ENCODE data around the gene FAM9B.
"Not testable (repeated sequence)": the region's sequence is repeated elsewhere in the genome, so short reads cannot be mapped to it uniquely, and the experiment has no call there.

FAM9B gene

DNA sequence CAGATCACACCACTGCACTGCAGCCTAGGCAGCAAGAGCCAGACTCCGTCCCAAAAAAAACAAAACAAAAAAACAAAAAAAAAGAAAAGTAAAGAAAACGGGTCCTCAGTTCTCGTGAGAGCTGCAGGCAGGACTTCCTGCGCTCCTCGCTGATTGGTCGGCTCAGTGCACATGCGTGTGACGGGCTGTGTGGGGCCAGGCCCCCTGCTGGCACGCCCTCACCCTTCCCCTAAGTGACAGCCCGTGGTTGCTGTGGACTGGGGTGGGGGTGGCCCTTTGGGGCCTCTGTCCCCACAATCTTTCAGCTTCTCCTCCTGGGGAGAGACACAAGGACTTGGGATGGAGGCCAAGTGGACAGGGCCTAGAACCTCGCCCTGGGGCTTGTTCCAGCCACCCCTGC lies at the start of gene FAM9B:
FAM9B (minus strand) TSS at position 139 of the 400 bp plus-strand sequence. CDS start 1,141 bp downstream, outside the sequence.
- no peak for DNase-seq (ENCODE audit: low spot score)

DNA sequence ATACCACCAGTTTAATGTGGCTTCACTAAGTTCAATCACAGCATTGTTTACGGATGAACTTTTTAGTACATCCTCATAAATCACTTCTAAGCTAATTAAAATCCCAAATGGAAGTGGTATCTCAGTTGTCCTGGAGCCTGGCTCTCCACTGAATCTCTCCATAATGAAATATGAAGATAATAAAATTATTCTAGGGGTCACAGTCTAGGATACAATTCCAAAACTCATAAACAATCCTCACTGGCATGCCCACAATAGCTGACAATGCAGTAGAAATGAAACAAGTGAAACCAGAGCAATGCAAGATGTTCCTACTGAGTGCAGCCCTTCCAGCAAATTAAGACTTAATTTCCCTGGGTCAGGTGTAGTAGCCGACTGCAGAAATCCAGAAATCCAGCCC lies 47.3 kb upstream of the FAM9B start:
- DNase-seq (ENCODE audit: low spot score): no peak

DNA sequence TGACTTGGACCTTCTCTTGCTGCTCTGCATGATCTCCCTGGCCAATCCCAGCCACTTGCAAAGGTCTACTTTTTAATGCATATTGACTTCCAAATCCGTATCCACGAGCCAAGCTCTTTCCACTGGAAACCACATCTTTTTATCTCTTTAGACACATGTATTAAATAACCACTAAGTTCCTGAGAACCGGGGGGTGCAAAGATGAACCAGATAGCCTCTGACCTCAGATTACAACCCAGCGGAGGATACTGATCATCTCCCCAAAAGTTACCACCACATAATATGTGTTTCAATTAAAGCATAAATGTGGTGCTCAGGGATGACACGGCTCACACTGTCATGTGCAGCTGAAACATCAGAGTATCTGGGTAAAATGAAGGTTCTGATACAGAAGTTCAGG lies 40.4 kb upstream of the FAM9B start:
- no peak for DNase-seq (ENCODE audit: low spot score)

DNA sequence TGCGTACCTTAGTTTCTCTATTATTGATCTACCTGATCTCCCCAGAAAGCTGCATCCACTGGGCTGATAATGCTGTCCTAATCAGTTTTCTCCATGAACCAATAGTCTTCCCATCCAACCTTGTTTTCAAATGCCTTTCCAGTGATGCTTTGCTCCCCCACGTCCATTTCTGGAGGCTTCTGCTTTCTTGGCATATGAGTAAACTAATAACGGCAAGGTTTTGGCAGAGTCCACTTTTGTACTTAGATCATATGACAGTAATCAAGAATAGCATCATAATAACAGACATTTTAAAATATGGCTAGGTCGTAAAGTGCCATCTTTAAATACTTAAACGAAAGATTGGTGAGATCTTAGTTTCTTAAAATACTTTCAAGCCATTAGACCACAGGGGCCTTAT lies 38.4 kb upstream of the FAM9B start:
- no peak for DNase-seq (ENCODE audit: low spot score)

DNA sequence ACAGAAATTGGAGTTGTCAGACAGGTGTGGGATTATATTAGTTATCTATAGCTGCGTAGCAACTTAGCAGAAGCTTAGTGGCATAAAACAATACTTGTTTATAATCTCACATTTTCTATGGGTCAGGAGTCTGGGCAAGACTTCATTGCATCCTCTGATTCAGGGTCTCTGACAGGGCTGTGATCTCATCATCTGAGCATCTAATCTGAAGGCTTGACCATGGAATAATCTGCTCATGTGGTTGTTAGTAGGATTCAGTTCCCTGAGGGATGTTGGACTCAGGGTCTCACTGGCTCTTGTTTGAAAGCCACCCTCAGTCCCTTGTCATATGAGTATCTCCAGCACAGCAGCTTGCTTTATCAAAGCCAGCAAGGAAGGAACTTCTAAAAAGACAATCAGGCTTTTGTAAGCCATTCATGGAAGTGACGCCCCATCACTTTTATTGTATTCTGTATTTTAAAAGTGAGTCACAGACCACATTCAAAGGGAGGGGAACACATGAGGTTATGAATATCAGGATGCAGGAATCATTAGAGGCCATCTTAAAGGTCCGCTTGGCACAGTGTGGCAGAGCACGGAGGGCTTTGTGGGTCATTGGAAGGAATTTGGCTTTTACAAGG lies 37.2 kb upstream of the FAM9B start:
- no peak for DNase-seq (ENCODE audit: low spot score)

DNA sequence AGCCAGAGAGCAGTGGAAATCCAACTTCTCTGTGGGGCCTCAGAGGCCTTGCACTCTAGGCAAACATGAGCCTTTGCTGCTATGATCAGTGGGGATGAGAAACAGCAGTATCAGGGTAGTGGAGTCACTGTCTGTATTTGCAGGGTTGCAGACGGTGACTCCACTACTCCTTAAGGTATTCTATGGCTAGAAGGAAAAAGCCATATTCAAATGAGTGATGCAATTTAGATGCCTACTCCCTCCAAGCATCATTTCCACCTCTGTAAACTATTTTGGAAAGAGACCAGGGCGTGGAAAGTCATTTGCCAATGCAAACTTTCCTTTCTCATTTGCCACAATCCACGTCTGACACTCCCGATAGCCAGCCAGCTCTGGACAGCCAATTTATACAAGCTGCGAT lies 35.6 kb upstream of the FAM9B start:
- no peak for DNase-seq (ENCODE audit: low spot score)

DNA sequence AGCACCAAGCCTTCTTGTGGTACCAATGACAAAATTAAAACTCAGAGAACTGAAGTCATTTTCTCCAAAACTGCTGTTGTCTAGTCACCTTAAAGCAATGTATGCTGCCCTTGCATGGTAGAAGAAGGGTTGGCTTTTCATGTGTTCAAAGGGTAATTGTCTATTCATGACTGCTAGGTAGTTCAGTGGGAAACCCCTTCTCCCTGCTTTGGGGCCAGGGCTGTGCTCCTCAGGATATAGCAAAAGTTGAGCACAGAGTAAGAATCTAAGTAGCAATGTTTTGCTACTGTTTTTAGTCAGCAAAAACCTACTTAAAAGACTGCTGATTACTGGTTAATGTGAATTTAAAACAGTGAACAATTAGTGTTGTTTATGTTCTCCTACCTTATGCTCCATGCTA lies 30.8 kb upstream of the FAM9B start:
- DNase-seq (ENCODE audit: low spot score): no peak

DNA sequence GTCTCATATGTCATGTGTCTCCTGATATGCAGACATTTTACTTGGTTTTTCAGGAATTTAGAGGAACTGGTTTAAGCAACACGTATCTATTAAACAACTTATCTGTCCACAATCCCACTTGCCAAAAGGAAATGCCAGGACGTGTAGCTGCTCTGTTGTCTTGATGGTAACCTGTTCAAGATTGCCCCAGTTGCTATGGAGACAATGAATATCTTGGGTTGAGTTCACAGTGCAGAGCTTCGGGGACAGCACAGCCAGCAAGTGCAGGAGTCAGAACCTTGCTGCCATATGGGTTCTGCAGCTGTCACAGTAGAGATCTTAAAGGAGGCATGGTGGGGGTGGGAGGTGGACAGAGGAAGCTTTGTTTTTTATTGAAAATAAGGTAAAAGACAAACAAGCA lies 28.7 kb upstream of the FAM9B start:
- DNase-seq (ENCODE audit: low spot score): no peak

DNA sequence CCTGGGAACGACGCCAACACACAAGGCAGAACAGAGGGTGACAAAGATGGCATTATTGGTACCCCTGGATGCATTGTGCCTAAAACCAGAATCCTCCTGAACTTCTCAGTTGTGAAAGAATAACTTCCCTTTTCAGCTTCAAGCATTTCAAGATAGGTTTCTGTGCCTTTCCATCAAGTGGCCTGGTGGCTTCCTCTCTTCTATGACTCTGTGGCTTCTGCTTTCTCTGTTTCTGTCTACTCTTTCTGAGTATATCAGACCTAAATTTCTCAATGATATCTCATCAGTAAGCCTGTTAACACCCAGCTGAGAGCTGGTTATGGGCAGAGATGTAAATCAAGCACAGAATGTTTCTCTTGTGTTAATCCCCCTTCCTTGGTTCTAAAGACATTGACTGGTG lies 21.4 kb upstream of the FAM9B start:
- peak; percentile 5 for DNase-seq (ENCODE audit: low spot score)

DNA sequence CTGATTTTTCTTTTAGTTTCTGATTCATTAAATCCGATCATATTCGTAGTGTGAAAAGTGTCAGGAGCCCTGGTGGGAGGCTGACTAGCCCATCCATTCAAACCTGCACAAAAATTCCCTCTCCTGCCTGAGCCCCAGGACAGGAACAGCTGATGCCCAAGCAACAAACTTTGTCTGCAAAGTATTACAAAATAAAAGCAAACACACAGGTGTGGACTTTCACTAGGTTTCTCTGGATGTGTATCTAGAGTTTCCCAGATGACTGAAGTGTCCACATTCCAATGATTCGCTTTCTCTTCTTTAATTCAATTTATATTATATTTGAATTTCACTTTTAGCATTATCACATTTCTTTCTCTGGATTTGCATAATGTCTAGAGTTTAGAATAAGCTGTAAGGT lies 18.2 kb upstream of the FAM9B start:
- DNase-seq (ENCODE audit: low spot score): no peak

DNA sequence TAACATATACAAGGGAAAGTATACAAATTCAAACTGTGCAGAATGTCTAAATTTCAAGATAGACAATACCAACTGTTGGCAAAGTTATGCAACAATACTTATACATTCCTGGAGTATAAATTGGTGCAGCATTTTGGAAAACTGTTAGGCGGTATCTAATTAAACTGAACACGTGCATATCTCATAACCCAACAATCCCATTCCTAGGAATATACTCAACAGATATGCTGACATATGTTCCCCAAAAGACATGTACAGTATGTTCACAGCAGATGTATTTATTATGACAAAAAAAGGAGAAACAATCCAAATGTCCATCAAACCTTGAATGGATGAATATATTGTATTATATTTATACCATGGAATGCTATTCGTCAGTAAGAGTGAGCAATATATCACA lies 16.4 kb upstream of the FAM9B start:
- no peak for DNase-seq (ENCODE audit: low spot score)

DNA sequence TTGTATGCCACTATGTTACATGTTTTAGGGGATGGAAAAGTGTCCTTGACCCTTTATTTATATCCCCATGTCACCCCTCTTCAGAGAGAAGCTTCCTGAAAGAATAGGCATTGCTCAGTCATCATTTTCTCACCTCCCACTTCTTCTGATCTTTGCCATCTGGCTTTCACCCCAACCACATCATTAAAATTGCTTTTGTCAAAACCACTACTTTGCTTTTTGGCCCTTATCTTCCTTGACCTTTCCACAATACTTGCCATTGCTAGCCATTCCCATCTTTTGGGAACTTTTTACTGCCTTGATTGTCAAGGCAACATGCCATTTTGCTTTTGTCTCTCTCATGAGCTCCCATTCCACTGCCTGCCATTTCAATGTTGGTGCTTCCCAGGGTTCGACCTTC lies 14.9 kb upstream of the FAM9B start:
- DNase-seq (ENCODE audit: low spot score): no peak

DNA sequence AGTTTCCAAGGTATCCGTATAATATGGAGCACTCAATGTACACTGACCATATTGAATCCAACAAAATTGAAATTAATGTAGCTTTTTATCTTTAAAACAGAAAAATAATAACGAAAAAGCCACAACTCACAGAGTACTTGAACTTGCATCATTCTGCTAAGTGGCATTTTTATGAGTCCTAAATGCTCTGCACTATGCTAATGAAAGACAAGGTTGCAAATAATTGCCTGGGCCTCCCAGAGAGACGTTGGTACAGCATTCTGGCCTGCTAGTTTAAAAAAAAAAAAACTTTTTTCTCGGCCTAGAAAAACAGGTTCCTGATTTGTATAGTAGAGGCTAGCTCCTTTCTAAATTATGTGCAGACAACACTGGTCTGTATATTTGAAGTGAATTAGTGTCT lies 4.3 kb upstream of the FAM9B start:
- no peak for DNase-seq (ENCODE audit: low spot score)

DNA sequence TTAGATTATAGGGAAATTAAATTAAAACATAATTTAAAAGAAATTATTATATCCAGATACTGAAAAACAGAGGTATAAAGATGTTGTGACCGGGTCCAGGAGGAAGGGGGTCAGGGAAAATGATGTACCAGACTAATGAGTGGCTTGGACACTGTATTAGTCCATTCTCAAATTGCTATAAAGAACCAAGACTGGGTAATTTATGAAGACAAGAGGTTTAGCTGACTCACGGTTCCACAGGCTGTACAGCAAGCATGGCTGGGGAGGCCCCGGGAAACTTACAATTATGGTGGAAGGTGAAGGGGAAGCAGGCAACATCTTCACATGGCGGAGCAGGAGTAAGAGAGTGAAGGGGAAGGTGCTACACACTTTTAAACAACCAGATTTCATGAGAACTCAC lies 3.4 kb upstream of the FAM9B start:
- DNase-seq (ENCODE audit: low spot score): no peak

DNA sequence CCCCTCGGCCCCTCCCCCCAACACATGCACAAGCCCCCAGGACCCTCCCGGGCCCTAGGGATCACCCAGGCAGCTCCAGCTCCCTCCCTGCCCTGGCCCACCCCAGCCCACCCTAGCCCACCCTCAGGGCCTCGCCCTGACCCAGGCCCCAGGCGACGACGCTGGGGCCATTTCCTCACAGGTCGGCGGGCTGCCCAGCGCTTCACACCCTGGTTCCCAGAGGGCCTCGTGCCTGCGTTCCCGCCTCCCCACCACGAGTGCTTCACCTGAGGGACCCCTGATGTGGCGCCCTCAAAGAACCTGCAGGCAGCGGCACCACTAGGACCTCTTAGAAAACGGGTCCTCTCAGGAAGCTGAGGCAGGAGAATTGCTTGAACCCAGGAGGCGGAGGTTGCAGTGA lies 341 bp downstream of the FAM9B start:
- DNase-seq (ENCODE audit: low spot score): no peak

DNA sequence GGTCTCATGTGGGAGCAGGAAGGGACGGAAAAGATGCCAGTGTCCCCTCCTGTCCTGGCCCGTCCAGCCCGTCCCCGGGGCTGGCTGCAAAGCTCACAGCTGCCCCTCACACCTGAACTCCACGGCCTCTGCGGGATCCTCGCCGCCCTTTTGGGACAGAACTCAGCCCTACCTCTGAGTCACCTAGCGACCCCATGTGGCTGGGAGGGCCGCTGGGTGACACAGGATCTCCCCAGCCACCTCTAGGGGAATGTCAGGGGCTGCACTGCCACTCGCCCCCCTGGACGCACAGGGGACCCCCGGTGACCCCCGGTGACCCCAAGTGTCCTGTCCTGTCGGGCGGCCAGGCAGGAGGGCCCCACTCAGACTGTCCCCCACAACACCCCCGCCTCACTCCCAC lies 748 bp downstream of the FAM9B start:
- no peak for DNase-seq (ENCODE audit: low spot score)

DNA sequence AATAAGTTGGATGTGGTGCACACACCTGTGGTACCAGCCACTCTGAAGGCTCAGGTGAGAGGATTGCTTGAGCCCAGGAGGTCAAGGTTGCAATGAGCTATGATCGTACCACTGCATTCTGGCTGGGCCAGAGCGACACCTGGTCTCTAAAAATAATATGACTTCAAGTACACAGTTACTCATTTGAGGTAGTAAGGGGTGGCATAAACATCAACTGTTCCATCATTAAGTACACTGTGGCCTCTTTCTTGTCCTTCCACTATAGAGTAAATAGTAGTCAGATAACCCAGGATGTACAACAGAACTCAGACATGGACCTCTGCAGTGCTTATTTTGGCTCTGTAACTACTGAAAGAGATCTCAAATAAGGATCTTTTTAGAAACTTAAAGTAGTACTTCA lies 10.6 kb downstream of the FAM9B start:
- no peak for DNase-seq (ENCODE audit: low spot score)

DNA sequence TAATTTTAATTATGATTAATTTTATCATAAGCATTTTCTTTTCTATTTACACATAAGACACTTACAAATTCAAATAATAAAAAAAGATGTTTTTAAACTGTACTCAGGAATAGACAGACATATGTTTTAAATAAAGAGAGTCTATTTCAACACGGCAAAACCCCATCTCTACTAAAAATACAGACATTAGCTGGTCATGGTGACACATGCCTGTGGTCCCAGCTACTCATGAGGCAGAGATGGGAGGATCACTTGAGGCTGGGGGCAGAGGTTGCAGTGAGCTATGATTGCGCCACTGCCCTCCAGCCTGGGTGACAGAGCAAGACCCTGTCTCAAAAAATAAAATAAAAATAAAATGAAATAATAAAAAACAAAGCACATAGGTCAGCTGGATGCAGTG lies 14.8 kb downstream of the FAM9B start:
- DNase-seq (ENCODE audit: low spot score): no peak

DNA sequence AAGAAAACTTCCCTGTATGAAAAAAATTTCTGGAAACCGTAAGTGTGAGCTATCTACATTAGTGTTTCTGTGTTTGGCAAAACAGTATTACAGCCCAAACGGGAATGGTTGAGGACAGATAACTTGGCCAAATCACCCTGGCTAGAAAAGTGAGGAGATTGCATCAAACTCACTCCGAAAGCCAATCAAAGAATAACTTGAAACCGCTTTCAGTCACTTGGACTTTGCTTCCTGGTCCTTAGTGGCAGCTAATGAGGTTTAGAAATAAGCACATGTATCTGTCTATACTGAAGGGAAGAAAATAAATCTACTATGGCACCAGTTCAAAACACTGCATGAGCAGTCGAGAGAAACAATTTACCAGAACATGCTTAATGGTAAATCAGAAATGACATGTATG lies 15.6 kb downstream of the FAM9B start:
- DNase-seq (ENCODE audit: low spot score): not testable (repeated sequence)

DNA sequence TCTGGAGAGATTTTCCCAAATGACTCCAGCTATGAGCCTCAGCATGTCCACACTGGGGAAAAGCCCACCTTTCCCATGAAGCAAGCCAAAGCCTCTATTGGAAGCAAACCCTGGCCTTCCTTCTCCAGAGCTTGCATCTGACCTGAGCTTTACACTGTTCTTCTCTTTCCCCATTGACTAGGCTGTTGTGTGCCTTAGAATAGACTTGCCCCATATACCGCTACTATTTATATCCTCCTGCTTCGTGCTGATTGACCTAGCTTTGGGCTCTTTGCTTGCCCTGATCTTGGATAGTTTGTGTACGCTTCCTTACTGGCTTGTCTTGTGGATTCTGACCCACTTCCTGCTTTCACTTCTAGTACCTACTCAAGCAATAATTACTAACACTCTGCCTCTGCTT lies 30.9 kb downstream of the FAM9B start:
- no peak for DNase-seq (ENCODE audit: low spot score)

DNA sequence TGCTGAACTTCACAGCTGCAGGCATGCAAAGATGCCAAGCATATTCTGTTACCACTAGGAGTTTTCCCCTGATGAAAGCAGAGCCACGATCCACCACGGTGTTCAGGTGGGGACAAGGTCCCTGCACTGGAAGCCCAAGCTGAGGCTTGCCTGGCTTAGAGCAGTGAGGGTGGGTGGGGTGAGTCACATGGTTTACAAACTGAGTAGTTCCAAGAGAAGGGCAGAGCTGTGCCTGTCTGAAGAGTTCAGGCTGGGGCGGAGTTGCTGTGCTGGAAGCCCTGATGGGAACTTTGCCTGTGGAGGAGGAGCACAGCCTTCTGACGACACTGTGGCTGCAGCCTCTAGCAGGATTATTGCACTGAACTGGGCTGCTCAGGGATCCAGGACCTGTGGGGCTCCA lies 45.5 kb downstream of the FAM9B start:
- no peak for DNase-seq (ENCODE audit: low spot score)

DNA sequence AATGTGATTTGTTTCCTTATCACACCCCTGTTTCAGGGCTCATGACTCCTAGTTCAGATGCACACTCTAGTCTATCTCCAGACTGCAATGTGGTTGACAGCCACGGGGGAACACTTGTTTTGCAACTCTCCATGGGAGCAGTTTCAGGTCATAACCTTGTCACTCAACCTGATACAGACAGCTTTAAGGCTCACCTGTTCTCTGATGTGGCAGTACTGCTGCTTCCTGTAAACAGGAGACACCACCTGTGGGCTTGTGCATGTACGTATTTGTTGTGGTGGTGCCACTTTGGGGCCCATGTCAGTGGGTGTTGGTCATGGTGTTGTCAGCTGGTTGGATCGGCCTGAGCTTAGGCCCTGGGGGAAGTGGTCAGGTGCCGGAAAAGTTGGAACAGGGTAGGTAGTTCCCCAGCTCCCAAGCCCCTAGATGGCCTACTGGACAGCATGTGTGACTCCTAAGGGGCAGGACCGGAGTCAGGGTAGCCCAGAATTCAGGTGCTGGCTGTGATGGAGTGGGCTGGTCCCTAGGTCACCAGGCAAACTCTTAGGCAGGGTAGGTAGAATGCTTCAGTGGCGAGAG lies 46.2 kb downstream of the FAM9B start:
- DNase-seq (ENCODE audit: low spot score): no peak

DNA sequence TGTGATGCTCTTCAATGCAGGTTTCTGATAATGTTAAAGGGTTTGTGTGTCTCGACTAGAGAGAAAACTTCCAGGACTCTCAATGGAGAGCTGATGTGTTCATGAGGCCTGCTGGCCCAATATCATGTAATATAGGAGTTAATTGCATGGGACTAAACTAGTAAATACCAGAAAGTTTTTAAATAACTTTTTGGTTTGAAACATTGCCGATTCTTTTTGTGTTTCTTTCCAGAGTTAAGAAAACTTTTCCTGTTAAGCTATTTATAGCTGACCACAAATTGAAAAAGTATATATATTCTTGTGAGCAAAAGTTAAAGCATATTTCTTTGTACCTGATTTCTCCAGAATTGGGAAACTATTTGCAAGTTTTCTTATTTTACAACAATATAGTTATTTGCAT lies 49.7 kb downstream of the FAM9B start:
- no peak for DNase-seq (ENCODE audit: low spot score)

DNA sequence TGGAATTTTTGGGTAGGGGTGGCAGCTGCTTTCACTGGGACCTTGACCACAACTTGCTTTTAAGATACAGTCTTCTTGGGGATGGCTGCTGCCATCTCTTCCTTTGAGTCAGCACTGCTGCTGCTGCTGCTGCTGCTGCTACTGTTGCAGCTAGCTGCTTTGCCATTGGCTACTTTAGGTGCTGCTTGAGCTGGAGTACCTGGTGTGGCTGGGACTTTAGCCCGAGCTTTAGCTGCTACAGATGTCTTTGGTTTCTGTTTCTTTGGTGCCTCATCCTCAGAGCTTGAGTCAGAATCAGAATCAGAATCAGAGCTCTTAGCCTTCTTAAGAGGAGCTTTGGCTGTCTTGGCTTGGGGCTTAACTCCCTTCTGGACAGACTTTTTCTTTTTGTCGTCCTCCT lies 52.2 kb downstream of the FAM9B start:
- no peak for DNase-seq (ENCODE audit: low spot score)

DNA sequence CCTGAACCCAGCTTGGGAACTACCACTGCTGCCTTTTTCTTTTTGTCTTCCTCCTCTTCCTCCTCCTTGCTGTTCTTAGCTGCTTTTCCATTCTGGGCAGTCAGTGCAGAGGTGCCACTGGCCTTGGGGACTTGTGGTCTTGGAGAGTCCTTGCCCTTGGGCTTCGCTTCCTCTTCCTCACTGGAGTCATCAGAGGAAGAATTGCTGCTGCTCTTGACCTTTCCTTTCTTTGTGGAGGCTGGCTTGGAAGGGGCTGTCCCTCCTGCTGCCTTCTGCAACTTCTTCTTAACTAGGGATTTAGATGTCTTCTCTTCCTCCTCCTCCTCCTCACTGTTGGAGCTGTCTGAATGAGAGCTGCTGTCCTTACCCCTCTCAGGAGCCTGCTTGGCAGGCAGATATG lies 53.2 kb downstream of the FAM9B start:
- DNase-seq (ENCODE audit: low spot score): no peak

Measured in globus pallidus (tissue), 1 donor.